Frontal cortex (tissue), 4 donors: ENCODE data around the gene PHF20. TPM values are rescaled to one million over a fixed set of nuclear protein-coding genes. Genes with fewer than 3 reads are reported as not detected.
A peak's percentile ranks its signal among the peaks of the same experiment; 100 is the strongest.
"Not testable (repeated sequence)": the region's sequence is repeated elsewhere in the genome, so short reads cannot be mapped to it uniquely, and the experiment has no call there.

Experiments used
- DNase-seq, 2 donors: peaks; one replicate each; pipeline ENCODE4 v3.0.0; 2012; ENCODE audit warnings: low spot score in 2 of 2
- FAIRE-seq: peaks from 2 replicates; lab custom pipeline; 2012; peaks lifted over from hg19 to GRCh38; lab: Jason Lieb, UNC
- small RNA-seq: library from RNA; depleted of rRNA; stranded (forward); fragments of <200 nt; gene quantifications from one replicate; pipeline ENCODE3, GENCODE V24; 2014
- total RNA-seq: library from RNA; depleted of rRNA; stranded (reverse); fragments of >200 nt; gene quantifications from one replicate; pipeline ENCODE4 v1.2.3, GENCODE V29; 2014
- donor health status: control.
- donor health status: control.
- donor health status: control.

The PHF20 gene
- total RNA-seq, 1 donor from 2014 or later: 53.8 TPM

GRCh38 chr20:35992713-35993335 lies 221.0 kb downstream of the PHF20 start:
- FAIRE-seq (no peak), DNase-seq (peak; percentile 52 to 66)

- peak; percentile 53 to 62 for DNase-seq
- FAIRE-seq: no peak
Measured at GRCh38 chr20:35994994-35995453, 223.2 kb downstream of the PHF20 start.

- DNase-seq, FAIRE-seq: not testable (repeated sequence)
Measured at GRCh38 chr20:35996492-35996891, 224.7 kb downstream of the PHF20 start.

Small RNAs within 50 kb of the gene (small RNA-seq; reads per million reads assigned to genes)
- not detected for gene COX7BP2
- gene HIGD1AP16: not detected
- gene RF00019: not detected
- not detected for gene RF00026
- gene RNU4-40P: not detected
- gene RNU6-937P: not detected

Other genes starting within 250 kb of the PHF20 start
- under 0.01 TPM for gene C20orf173, start 242.4 kb upstream of the PHF20 start, total RNA-seq
- 233 TPM for gene ERGIC3, start 229.9 kb upstream of the PHF20 start, total RNA-seq
- gene SPAG4, start 156.2 kb upstream of the PHF20 start, total RNA-seq: 0.82 TPM
- gene CPNE1, start 107.1 kb upstream of the PHF20 start, total RNA-seq: 55.4 TPM
- gene RBM12, start 107.1 kb upstream of the PHF20 start, total RNA-seq: 109 TPM
- 23.6 TPM for gene NFS1, start 72.7 kb upstream of the PHF20 start, total RNA-seq
- 86.4 TPM for gene ROMO1, start 72.6 kb upstream of the PHF20 start, total RNA-seq
- 450 TPM for gene RBM39, start 29.8 kb upstream of the PHF20 start, total RNA-seq
- 33.8 TPM for gene SCAND1, start 182.5 kb downstream of the PHF20 start, total RNA-seq
- 1.6 TPM for gene CNBD2, start 196.6 kb downstream of the PHF20 start, total RNA-seq